Ovary (tissue), 3 donors: ENCODE results near the gene GGT7.

Experiments used
- CTCF ChIP-seq, 3 donors: fragments of 450-650 bp in 2 of 3; fragments of 200-600 bp in 1 of 3; IDR thresholded peaks; one replicate each; pipeline versions ENCODE4 v1.5.1 to v1.8.0; 2016 to 2022; ENCODE audit warnings: antibody characterized with exemption in 3 of 3, mild to moderate bottlenecking in 1 of 3
- POLR2A ChIP-seq: fragments of 450-650 bp; IDR thresholded peaks from one replicate; pipeline ENCODE4 v1.6.1; 2017; ENCODE audit warnings: antibody characterized with exemption, mild to moderate bottlenecking, moderate library complexity
- donor health status: DM: no; HTN: no; CAD: no.

- peak in 1 of 3 donors; percentile 7 for TF ChIP-seq CTCF (IDR thresholded peaks at IDR 0.05)
- TF ChIP-seq POLR2A, result no peak
Measured at GRCh38 chr20:34824806-34825529, 47.7 kb downstream of the GGT7 start.
